Tibial nerve (tissue), 4 donors: ENCODE data around the gene HTRA2.

Experiments
- EP300 ChIP-seq, 2 donors: sonication (generic); formaldehyde crosslinking; IDR thresholded peaks; one replicate each; pipeline ENCODE4 v1.6.1; 2017; ENCODE audit warnings: antibody characterized with exemption in 2 of 2, mild to moderate bottlenecking in 1 of 2
- POLR2A ChIP-seq, 2 donors: fragments of 450-650 bp; IDR thresholded peaks; one replicate each; pipeline ENCODE4 v1.6.1; 2017; ENCODE audit warnings: antibody characterized with exemption in 2 of 2, mild to moderate bottlenecking in 2 of 2, moderate library complexity in 2 of 2
- TF ChIP-seq, protein P1 (sequence below), 5 experiments: fragments of 200-600 bp in 3 of 5; fragments of 450-650 bp in 2 of 5; sonication (generic) in 3 of 5; IDR thresholded peaks; one replicate each; pipeline ENCODE4 v1.5.1; 2016 to 2019; ENCODE audit warnings: antibody characterized with exemption in 5 of 5, mild to moderate bottlenecking in 3 of 5, moderate library complexity in 2 of 5

DNA sequence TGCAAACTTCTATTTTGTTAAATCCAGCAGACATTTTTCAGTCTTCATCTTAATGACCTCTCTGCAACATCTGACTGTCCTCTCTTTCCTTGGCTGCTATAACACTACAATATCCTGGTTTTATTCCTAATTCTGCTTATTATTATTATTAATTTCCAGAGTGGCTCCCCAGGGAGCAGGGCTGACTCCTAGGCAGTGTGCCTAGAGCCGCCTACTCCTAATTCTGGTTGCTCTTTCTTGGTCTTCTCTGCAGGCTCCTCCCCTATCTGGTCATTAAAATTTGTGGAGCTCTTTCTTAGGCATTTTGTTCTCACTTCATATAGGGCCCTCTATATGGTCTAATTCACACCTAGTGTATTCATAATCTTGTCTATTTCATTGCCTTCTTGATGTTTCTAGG is 13.2 kb downstream of the HTRA2 start:
- TF ChIP-seq, protein P1, sequence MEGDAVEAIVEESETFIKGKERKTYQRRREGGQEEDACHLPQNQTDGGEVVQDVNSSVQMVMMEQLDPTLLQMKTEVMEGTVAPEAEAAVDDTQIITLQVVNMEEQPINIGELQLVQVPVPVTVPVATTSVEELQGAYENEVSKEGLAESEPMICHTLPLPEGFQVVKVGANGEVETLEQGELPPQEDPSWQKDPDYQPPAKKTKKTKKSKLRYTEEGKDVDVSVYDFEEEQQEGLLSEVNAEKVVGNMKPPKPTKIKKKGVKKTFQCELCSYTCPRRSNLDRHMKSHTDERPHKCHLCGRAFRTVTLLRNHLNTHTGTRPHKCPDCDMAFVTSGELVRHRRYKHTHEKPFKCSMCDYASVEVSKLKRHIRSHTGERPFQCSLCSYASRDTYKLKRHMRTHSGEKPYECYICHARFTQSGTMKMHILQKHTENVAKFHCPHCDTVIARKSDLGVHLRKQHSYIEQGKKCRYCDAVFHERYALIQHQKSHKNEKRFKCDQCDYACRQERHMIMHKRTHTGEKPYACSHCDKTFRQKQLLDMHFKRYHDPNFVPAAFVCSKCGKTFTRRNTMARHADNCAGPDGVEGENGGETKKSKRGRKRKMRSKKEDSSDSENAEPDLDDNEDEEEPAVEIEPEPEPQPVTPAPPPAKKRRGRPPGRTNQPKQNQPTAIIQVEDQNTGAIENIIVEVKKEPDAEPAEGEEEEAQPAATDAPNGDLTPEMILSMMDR (IDR thresholded peaks at IDR 0.05): no peak
- TF ChIP-seq EP300 (IDR thresholded peaks at IDR 0.05) (no peak), POLR2A (IDR thresholded peaks at IDR 0.05) (no peak)
